Urothelium cell line (cell line): Measurements from ENCODE around the gene CCL22.
"Not testable (repeated sequence)": the region's sequence is repeated elsewhere in the genome, so short reads cannot be mapped to it uniquely, and the experiment has no call there.

Experiments used
- DNase-seq: peaks from one replicate; pipeline ENCODE4 v3.0.0; 2011; ENCODE audit warnings: low spot score, mixed read lengths
- FAIRE-seq: peaks from 2 replicates; lab custom pipeline; 2011; peaks lifted over from hg19 to GRCh38; lab: Jason Lieb, UNC

The CCL22 gene

GRCh38 chr16:57358527-57359095 lies at the start of gene CCL22:
Gene CCL22 (plus strand): TSS chr16:57358783. CDS start chr16:57358817, 34 bp downstream.
- no peak for FAIRE-seq

DNA sequence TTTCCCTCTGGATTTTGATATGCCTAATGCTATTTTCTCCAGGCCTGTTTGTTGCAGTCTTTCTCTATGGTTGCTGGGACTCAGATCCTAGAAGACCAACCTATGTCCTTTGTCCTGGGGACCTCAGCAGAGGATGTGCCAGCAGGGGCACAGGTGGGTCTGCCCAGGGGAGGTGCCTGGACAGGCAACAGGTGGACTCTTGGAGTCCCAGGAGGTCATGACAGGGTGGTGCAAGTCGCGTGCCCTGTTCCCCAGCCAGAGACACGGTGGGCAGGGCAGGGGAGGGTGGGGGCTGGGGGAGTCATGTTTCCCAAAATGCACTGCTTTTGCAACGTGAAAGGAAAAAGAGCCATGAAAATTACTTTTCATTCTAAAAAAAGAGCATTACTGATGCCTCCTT lies 47.8 kb upstream of the CCL22 start:
- FAIRE-seq (no peak), DNase-seq (no peak)

More at GRCh38 chr16:57358527-57359095, at the start of gene CCL22:
- DNase-seq = no peak

- FAIRE-seq = peak; percentile 94
Measured at GRCh38 chr16:57313509-57313908, 45.1 kb upstream of the CCL22 start.

GRCh38 chr16:57314161-57314785 lies 44.3 kb upstream of the CCL22 start:
- FAIRE-seq = no peak
- DNase-seq = no peak

More at GRCh38 chr16:57313509-57313908, 45.1 kb upstream of the CCL22 start:
- no peak for DNase-seq

- DNase-seq = no peak
- no peak for FAIRE-seq
Measured at GRCh38 chr16:57315416-57315815, 43.2 kb upstream of the CCL22 start.

GRCh38 chr16:57316390-57317017 lies 42.1 kb upstream of the CCL22 start:
- DNase-seq (peak; percentile 77), FAIRE-seq (no peak)

DNA sequence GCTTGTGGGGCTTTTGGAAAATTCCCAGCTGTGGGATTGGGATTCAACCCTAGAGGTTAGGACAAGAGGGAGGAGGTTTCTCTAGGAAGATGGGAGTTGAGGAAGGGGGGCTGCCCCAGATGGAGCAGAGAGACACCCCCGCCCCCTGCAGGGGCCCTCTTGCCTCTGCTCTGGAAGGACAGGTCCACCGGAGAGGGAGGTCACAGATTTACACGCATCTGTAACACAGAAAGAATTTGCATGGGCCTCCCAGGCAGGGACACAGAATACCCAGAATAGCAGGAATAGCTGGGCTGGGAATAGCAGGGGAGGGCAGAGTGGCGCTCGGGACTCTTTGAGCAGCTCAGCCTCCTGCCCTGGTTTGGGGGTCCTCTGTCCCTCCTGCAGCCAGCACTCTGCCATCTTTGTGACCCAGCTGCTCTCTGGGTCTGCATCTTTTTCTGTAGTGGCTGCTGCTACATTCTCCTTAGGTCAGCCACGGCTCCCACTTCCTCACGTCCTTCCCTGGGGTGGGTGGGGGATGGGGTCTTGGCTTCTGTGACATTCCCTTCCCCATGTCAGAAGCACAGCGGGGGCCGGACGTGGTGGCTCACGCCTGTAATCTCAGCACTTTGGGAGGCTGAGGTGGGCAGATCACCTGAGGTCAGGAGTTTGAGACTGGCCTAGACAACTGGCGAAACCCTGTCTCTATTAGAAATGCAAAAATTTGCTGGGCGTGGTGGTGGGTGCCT lies 40.2 kb upstream of the CCL22 start:
- FAIRE-seq = no peak

GRCh38 chr16:57319646-57320045 lies 38.9 kb upstream of the CCL22 start:
- FAIRE-seq = no peak
- no peak for DNase-seq

More for the DNA sequence above, 40.2 kb upstream of the CCL22 start:
- DNase-seq = no peak

DNA sequence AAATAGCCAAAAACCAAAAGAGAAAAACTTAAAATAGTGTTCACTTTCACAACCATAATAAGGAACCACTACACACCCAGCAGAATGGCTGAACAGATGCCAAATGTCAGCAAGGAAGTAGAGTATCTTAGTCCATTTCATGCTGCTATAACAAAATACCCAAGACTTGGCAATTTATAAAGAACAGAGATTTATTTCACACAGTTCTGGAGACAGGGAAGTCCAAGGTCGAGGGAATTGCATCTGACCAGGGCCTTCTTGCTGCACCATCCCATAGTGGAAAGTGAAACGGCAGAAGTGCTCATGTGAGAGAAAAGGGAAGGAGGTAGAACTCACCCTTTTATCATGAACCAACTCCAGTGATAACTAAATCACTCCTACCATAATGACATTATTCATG lies 33.8 kb upstream of the CCL22 start:
- DNase-seq (no peak), FAIRE-seq (no peak)

- DNase-seq (no peak), FAIRE-seq (no peak)
Measured at GRCh38 chr16:57325458-57325857, 33.1 kb upstream of the CCL22 start.

- FAIRE-seq (no peak), DNase-seq (no peak)
Measured at GRCh38 chr16:57329718-57330327, 28.8 kb upstream of the CCL22 start.

- no peak for DNase-seq
- no peak for FAIRE-seq
Measured at GRCh38 chr16:57331355-57331754, 27.2 kb upstream of the CCL22 start.

DNA sequence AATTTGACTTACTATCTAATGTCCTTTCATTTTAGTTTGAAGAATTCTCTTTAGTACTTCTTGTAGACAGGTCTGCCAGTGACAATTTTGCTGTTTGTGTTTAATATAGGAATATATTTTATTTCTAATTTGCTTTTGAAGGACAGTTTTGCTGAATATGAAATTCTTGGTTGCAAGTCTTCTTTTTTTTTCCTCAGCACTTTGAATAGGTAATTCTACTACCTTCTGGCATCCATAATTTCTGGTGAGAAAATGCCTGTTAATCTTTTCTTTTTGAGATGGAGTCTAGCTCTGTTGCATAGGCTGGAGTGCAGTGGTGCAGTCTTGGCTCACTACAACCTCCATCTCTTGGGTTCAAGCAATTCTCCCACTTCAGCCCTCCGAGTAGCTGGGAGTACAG lies 25.2 kb upstream of the CCL22 start:
- FAIRE-seq (no peak), DNase-seq (no peak)

DNA sequence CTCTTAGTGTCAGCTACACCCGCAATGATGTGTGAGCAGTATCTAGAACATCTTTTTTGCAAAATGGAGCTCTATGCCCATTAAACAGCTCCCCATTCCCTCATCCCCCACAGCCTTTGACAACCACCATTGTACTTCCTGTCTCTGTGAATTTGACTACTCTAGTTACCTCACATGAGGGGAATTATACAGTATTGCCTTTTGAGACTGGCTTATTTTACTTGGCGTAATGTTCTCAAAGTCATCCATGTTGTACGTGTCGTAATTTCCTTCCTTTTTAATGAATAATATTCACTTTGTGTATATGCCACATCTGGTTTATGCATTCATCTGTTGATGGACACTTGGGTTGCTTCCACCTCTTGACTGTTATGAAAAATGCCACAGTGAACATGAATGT lies 23.2 kb upstream of the CCL22 start:
- DNase-seq (no peak), FAIRE-seq (no peak)

DNA sequence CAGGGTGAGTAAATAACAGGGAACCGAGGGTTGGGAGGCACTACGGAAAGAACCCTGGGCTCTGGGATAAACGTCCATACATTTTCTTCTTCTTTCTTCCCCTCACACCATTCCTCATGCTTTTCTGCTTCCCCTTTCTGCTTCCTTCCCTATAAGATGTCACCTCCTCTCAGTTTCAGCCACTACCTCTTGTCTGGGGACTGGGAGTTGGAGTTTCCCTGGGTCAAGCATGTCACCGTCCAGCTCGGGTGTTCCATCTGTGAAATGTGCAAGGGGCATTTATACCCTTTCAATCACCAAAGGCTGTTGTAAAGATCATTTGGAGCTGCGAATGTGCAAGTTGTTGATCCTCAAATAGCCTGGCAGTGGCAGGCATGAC lies 17.5 kb upstream of the CCL22 start:
- FAIRE-seq = no peak
- no peak for DNase-seq

DNA sequence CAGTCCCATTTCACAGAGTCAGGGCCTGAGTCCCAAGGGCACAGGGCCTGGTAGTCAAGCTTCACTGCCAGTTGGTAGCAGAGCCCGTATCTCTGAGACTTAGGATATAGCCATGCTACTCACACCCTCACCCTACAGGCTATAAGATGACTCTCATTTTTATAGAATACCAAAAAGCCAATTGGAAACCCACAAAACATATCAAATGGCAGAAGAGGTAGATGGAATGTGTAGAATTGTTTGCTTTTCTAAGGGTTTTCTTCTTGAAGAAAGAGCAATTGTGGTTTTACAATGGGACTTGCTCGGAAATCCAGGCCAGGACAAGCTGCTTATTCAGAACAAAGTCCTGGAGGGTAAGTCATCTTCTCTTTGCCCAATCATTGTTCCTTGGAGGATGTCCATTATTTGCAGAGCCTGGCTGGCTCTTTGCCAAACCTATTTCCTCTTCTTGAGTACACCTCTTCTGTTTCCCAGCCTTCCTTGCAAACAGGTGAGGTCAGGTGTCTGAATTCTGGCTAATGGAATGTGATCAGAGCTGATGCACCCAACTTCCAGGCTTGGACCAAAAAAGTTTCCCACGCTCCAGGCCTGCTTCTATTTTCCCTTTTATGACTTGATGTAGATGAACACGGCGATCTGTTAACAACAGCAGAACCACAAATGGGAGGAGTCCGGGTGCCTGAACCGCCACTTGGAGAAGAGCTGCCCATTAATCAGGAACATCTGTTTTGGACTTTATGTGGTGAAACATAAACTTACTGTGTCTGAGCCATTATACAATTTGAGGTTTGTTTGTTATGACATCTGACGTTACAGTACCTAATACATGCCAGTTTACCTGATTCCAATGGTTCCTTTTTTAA lies 16.9 kb upstream of the CCL22 start:
- FAIRE-seq (no peak), DNase-seq (peak; percentile 71)

GRCh38 chr16:57342606-57343005 lies 16.0 kb upstream of the CCL22 start:
- not testable (repeated sequence) for FAIRE-seq, DNase-seq

DNA sequence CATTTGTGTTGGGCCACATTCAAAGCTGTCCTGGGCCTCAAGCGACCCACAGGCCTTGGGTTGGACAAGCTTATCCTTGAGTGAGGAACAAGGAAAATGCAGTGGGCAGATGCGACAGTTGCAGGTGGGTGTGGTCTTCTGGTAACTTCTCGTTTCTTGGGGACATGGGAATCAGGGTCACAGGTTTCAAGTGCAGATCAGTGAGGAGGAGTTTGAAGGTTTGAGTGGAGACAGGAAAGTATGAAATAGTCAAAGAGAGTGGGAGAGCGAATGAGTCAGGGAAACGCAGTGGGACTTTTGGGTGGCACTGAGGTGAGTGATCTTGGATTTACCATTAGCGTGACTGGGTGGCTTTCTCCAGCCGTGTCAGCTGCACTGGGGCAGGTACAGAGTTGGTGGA lies 15.4 kb upstream of the CCL22 start:
- FAIRE-seq = no peak
- no peak for DNase-seq

GRCh38 chr16:57344094-57344493 lies 14.5 kb upstream of the CCL22 start:
- FAIRE-seq, DNase-seq: not testable (repeated sequence)

GRCh38 chr16:57345021-57345420 lies 13.6 kb upstream of the CCL22 start:
- no peak for DNase-seq
- FAIRE-seq = no peak
